Neutrophil (primary cell): Measurements from ENCODE around the gene COPB2.

Source experiments
- H3K27ac ChIP-seq: fragments of 200-600 bp; sonication (generic); 2 replicates; pipeline ENCODE4 v1.5.1; 2016; ENCODE audit warnings: mild to moderate bottlenecking, moderate library complexity
- H3K27me3 ChIP-seq: fragments of 200-600 bp; sonication (generic); 2 replicates; pipeline ENCODE4 v1.6.0; 2016; ENCODE audit warnings: mild to moderate bottlenecking
- H3K36me3 ChIP-seq: fragments of 200-600 bp; sonication (generic); 2 replicates; pipeline ENCODE4 v1.5.1; 2017
- H3K4me1 ChIP-seq, 2 experiments: fragments of 200-600 bp in 1 of 2; sonication (generic) in 1 of 2; 1 replicate in 1 of 2; 2 replicates in 1 of 2; pipeline versions ENCODE4 v1.5.1 to v1.6.1; 2013 to 2016; ENCODE audit warnings: low read depth in 1 of 2, low read length in 1 of 2, mild to moderate bottlenecking in 1 of 2, moderate library complexity in 1 of 2; ENCODE audit not compliant: control insufficient read depth in 1 of 2, insufficient read depth in 1 of 2
- H3K4me3 ChIP-seq, 2 experiments: fragments of 200-600 bp in 1 of 2; sonication (generic) in 1 of 2; 1 replicate in 1 of 2; 2 replicates in 1 of 2; pipeline ENCODE4 v1.5.1; 2013 to 2016; ENCODE audit warnings: low read depth in 1 of 2, low read length in 1 of 2, mild to moderate bottlenecking in 1 of 2, moderate library complexity in 1 of 2
- H3K9me3 ChIP-seq: fragments of 200-600 bp; sonication (generic); 2 replicates; pipeline ENCODE4 v1.5.1; 2016
- CTCF ChIP-seq: fragments of 200-600 bp; sonication (generic); IDR thresholded peaks from 2 replicates; pipeline ENCODE4 v1.5.1; 2016; ENCODE audit warnings: antibody characterized with exemption

Gene COPB2

GRCh38 chr3:139320551-139321309 lies 68.7 kb downstream of the COPB2 start:
- no peak overlapping the region for H3K4me3 ChIP-seq
- no peak for TF ChIP-seq CTCF
- H3K9me3 ChIP-seq: no peaks in the 10 kb centered on the region
- H3K27me3 ChIP-seq: peaks cover 36% of the 10 kb centered on the region
- no peaks in the 10 kb centered on the region for H3K36me3 ChIP-seq
- H3K4me1 ChIP-seq: no peaks in the 10 kb centered on the region
- no peak overlapping the region for H3K27ac ChIP-seq

- no peak for TF ChIP-seq CTCF
- H3K9me3 ChIP-seq: no peaks in the 10 kb centered on the region
- no peaks in the 10 kb centered on the region for H3K4me1 ChIP-seq
- H3K4me3 ChIP-seq: no peak overlapping the region
- no peaks in the 10 kb centered on the region for H3K36me3 ChIP-seq
- peaks cover 44% of the 10 kb centered on the region for H3K27me3 ChIP-seq
- H3K27ac ChIP-seq: no peak overlapping the region
Observed at GRCh38 chr3:139319428-139320402, 69.7 kb downstream of the COPB2 start.

- H3K27me3 ChIP-seq: peaks cover 48% of the 10 kb centered on the region
- no peaks in the 10 kb centered on the region for H3K9me3 ChIP-seq
- H3K36me3 ChIP-seq: no peaks in the 10 kb centered on the region
- no peak overlapping the region for H3K27ac ChIP-seq
- no peaks in the 10 kb centered on the region for H3K4me1 ChIP-seq
- H3K4me3 ChIP-seq: no peak overlapping the region
- no peak for TF ChIP-seq CTCF
Observed at GRCh38 chr3:139318826-139319225, 70.6 kb downstream of the COPB2 start.

GRCh38 chr3:139318431-139318816 lies 71.0 kb downstream of the COPB2 start:
- no peak for TF ChIP-seq CTCF
- no peak overlapping the region for H3K4me3 ChIP-seq
- H3K27ac ChIP-seq: no peak overlapping the region
- no peaks in the 10 kb centered on the region for H3K4me1 ChIP-seq
- no peaks in the 10 kb centered on the region for H3K36me3 ChIP-seq
- peaks cover 52% of the 10 kb centered on the region for H3K27me3 ChIP-seq
- no peaks in the 10 kb centered on the region for H3K9me3 ChIP-seq

- Histone ChIP-seq H3K27ac (no peak overlapping the region), H3K4me1 (no peaks in the 10 kb centered on the region), H3K9me3 (no peaks in the 10 kb centered on the region), H3K36me3 (no peaks in the 10 kb centered on the region), H3K27me3 (peaks cover 52% of the 10 kb centered on the region), H3K4me3 (no peak overlapping the region)
- TF ChIP-seq CTCF: no peak
Observed at GRCh38 chr3:139317660-139318430, 71.6 kb downstream of the COPB2 start.
